ENCODE data around the gene FOSB. TPM values are rescaled to one million over a fixed set of nuclear protein-coding genes. Genes with fewer than 3 reads are reported as not detected.

The FOSB gene
- polyA plus RNA-seq, 1 donor from 2014 or later = 48.1 TPM

DNA sequence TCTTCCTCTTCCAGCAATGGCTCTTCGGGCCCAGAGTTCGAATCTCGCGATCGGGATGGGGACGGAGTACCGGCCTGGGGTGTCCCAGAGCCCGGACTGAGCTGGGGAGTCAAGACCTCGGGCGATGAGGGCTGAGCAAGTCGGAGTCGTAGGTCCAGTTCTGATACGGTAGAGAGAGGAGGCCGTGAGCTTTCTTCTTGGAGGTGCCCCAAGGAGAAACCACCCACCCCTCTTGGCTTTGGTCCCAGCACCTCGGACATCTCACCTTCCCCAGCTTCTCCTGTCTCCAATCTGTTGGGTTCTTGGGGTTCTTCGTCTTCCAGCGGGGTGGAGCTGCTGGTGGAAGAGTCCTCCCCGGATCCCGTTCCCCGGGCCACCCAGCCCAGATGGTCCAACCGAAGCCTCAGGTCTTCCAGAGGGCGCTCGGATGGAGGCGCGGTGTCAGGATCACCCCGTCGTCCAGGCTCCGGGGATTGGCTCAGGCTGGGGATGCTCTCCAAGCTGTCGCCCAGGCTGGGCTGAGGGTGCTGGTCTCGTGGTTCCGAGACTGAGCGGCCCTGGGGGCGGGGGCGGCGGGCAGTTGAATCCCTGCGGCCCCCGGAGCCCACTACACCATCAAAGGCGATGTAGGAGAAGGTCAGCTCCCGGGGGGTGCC is 26.6 kb downstream of the FOSB start:
- peaks cover 17 to 29% (median 26%) of the 10 kb centered on the region in 3 donors for H3K4me1 Mint-ChIP-seq
- peaks cover 2% of the 10 kb centered on the region for H3K36me3 Mint-ChIP-seq
- H3K9me3 Mint-ChIP-seq = no peaks in the 10 kb centered on the region
- H3K27me3 Mint-ChIP-seq = peaks cover 21% of the 10 kb centered on the region
- H3K27ac Mint-ChIP-seq = peak overlapping the region in 1 of 3 donors; percentile 54
- peak overlapping the region in 2 of 4 donors; percentile 60 to 73 for H3K4me3 Mint-ChIP-seq

DNA sequence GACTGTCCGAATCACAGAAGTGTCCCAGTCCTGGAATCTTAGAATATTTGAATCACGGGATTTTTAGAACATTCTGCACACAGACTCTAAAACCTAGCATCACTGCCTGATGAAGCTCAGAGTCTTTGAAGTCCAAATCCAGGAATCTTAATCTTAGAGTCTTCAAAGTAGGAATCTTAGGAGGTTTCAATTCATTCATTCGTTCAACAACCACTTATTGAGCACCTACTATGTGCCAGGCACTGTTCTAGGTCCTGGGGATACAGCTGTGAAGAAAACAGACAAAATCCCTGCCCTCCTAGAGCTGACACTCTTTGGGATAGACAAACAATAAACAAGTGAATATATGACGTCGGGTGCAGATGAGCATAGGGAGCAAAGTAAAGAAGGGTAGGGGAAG is 27.4 kb downstream of the FOSB start:
- H3K36me3 Mint-ChIP-seq = peaks cover 2% of the 10 kb centered on the region
- peak overlapping the region in 1 of 3 donors; percentile 55 for H3K27ac Mint-ChIP-seq
- peaks cover 23% of the 10 kb centered on the region for H3K27me3 Mint-ChIP-seq
- H3K4me3 Mint-ChIP-seq = peak overlapping the region in 3 of 4 donors; percentile 56 to 81 (median 68)
- H3K4me1 Mint-ChIP-seq = peaks cover 17 to 31% (median 29%) of the 10 kb centered on the region in 3 donors
- H3K9me3 Mint-ChIP-seq = no peaks in the 10 kb centered on the region

DNA sequence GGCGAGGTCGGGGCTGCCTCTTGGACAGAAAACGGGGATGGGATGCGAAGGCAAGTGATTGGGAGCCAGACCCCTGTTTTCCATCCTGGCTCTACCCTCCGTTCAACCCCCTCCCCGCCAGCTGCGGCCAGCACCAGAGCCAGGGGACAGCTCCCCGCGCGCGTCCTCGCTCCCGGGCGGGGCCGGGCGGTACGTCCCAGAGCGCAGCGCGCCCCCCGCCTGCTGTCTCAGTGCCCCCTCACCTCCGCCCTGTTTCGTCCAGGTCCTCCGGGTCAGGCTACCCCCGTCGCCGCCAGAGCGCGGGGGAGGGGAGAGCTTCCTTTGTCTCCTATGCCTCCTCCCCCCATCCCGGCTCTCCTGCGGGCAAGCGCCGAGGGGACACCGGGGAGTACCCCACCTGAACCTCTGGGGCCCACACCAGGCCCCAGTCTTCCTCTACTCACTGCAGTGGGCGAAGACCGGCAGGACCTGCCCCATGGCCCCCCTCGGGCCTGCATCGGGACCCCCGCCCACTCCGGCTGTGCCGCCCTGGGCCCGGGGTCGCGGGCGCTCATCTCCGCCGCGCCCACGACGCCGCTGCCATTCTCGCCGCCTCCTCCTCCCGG is 28.7 kb downstream of the FOSB start:
- Mint-ChIP-seq H3K9me3 (no peaks in the 10 kb centered on the region), H3K27me3 (peaks cover 23% of the 10 kb centered on the region), H3K36me3 (peaks cover 2% of the 10 kb centered on the region), H3K4me1 (peaks cover 21 to 38% (median 33%) of the 10 kb centered on the region in 3 donors), H3K27ac (peak overlapping the region in 2 of 3 donors; percentile 55 to 84), H3K4me3 (peak overlapping the region; percentile 62 to 81 (median 75))

DNA sequence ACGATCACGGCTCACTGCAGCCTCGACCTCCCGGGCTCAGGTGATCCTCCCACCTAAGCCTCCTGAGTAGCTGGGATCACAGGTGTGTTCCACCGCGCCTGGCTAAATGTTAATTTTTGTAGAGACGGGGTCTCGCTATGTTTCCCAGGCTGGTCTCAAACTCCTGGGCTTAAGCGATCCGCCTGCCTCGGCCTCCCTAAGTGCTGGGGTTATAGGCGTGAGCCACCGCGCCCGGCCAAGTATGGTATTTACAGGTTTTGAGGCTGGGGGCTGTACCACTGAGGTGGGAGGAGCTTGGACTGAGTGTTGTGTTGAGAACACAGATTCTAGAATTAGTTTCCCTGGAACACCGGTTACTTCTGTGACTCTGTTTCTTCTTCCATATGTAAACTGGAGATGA is 30.0 kb downstream of the FOSB start:
- H3K4me1 Mint-ChIP-seq = peaks cover 32 to 43% (median 39%) of the 10 kb centered on the region in 3 donors
- H3K27me3 Mint-ChIP-seq = peaks cover 18% of the 10 kb centered on the region
- peak overlapping the region in 2 of 3 donors; percentile 36 to 72 for H3K27ac Mint-ChIP-seq
- H3K36me3 Mint-ChIP-seq = no peaks in the 10 kb centered on the region
- peak overlapping the region; percentile 62 to 90 (median 77) for H3K4me3 Mint-ChIP-seq
- H3K9me3 Mint-ChIP-seq = no peaks in the 10 kb centered on the region

DNA sequence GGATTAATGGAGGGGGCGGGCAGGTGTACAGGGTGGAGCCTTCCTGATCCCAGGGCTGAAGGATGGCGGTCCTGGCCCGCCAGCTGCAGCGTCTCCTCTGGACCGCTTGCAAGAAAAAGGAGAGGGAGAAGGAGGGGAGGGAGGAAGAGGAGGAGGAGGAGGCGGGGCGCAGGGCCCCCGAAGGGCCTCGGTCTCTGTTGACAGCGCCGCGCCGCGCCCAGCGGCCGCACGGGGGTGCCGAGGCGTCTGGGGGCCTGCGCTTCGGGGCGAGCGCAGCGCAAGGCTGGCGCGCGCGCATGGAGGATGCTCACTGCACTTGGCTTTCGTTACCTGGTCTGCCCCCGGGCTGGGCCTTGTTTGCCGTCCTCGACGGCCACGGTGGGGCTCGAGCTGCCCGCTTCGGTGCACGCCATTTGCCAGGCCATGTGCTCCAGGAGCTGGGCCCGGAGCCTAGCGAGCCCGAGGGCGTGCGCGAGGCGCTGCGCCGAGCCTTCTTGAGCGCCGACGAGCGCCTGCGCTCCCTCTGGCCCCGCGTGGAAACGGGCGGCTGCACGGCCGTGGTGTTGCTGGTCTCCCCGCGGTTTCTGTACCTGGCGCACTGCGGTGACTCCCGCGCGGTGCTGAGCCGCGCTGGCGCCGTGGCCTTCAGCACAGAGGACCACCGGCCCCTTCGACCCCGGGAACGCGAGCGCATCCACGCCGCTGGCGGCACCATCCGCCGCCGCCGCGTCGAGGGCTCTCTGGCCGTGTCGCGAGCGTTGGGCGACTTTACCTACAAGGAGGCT is 30.8 kb downstream of the FOSB start, which contains the start of gene PPM1N:
PPM1N (plus strand) TSS at position 33 of the 785 bp plus-strand sequence; CDS start at position 63, 30 bp downstream.
- Mint-ChIP-seq H3K4me1 (peaks cover 31 to 42% (median 34%) of the 10 kb centered on the region in 3 donors), H3K27ac (peak within 1 kb of the TSS; percentile 36 to 89 (median 84)), H3K27me3 (peaks cover 13% of the 10 kb centered on the region), H3K4me3 (peak within 1 kb of the TSS; percentile 62 to 95 (median 86)), H3K9me3 (no peaks in the 10 kb centered on the region), H3K36me3 (no peaks in the 10 kb centered on the region)

DNA sequence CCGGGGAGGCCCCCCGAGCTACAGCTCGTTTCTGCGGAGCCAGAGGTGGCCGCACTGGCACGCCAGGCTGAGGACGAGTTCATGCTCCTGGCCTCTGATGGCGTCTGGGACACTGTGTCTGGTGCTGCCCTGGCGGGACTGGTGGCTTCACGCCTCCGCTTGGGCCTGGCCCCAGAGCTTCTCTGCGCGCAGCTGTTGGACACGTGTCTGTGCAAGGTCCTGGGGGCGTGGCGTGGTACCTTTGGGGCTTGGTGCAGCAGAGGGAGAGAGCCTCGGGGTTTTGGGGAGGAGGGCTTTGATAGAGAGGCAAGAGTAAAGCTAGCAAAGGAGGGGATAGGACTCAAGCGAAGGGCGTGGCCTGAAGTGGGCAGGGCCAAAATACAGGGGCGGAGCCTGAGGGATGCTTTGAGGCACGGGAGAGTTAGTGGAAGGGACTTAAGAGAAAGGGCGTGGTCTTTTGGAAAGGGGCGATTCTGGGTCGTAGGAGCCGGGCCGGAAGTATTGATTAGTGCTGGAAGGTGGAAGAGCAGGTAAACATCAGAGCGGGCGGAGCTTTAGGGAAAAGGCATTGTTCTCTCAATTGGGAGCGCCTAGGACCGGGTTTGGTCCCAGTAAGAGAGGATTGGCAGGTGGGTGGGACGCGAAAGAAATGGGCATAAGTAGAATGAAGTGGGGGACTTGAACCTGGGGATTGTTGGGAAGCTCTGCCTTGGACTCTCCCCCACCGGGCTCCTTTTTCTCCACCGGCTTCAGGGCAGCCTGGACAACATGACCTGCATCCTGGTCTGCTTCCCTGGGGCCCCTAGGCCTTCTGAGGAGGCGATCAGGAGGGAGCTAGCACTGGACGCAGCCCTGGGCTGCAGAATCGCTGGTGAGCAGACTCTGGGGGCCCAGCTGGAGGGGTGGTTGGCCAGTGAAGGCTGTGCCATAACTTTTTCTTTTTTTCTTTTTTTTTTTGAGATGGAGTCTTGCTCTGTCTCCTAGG is 31.7 kb downstream of the FOSB start:
- peaks cover 13% of the 10 kb centered on the region for H3K27me3 Mint-ChIP-seq
- H3K27ac Mint-ChIP-seq = peak overlapping the region in 2 of 3 donors; percentile 87 to 89
- H3K4me1 Mint-ChIP-seq = peaks cover 34 to 44% (median 36%) of the 10 kb centered on the region in 3 donors
- H3K36me3 Mint-ChIP-seq = no peaks in the 10 kb centered on the region
- H3K9me3 Mint-ChIP-seq = no peaks in the 10 kb centered on the region
- H3K4me3 Mint-ChIP-seq = peak overlapping the region; percentile 68 to 83 (median 78)

DNA sequence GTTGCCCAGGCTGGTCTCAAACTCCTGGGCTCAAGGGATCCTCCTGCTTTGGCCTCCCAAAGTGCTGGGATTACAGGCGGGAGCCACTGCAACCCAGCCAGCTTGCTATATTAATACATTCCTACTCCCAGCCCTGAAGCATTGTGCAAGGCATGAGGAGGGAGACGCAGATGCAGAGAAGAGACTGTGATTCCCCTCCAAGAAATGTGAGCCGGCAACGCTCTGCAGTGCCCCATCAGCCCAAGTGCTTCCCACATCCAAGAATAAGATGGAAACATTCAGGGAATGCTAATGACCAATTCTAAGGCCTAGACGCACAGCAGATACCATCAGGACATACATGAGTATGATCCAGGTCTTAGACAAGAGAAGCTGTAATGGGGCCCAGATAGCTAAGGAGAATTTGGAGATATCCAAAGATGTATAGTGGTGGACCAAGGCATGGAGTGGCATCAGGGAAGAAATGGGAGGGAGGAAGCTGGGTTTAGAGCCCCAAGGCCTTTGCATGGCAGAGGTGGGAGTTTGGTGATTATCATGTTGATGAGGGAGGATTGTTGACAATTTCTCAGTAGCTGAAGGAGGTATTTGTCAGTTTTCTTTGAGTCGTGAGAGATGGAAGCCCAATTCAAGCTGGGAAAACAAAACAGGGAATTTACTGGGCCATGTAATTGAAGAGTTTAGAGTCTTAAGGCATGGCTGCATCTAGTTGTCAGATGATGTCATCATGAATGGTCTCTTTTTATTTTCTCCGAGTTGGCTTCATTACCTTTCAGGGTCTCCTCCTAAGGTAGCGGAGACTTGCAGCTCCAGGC is 33.3 kb downstream of the FOSB start:
- Mint-ChIP-seq H3K4me1 (peaks cover 32 to 46% (median 33%) of the 10 kb centered on the region in 3 donors), H3K4me3 (peak overlapping the region; percentile 1 to 83 (median 42))

DNA sequence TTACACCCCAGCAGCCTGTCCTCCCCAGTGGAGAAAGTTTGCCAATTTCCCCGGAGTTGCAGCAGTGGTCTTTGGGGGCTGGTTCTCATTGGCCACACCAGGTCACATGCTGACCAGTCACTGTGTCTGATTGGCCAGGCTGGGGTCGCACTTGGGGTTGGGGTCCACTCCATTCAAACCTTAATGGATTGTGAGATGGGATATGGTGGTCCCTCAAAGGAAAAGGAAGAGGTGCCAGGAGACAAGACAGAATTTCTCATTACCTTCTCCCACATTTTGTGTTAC is 33.9 kb downstream of the FOSB start:
- H3K36me3 Mint-ChIP-seq = peaks cover 3% of the 10 kb centered on the region
- H3K9me3 Mint-ChIP-seq = no peaks in the 10 kb centered on the region
- H3K4me1 Mint-ChIP-seq = peaks cover 32 to 49% (median 33%) of the 10 kb centered on the region in 3 donors
- peak overlapping the region in 1 of 4 donors; percentile 73 for H3K4me3 Mint-ChIP-seq
- peak overlapping the region in 1 of 3 donors; percentile 87 for H3K27ac Mint-ChIP-seq
- H3K27me3 Mint-ChIP-seq = peaks cover 3% of the 10 kb centered on the region

More for the DNA sequence above, 33.3 kb downstream of the FOSB start:
- peaks cover 3% of the 10 kb centered on the region for H3K36me3 Mint-ChIP-seq
- H3K9me3 Mint-ChIP-seq = no peaks in the 10 kb centered on the region
- H3K27me3 Mint-ChIP-seq = peaks cover 4% of the 10 kb centered on the region
- peak overlapping the region in 2 of 3 donors; percentile 74 to 87 for H3K27ac Mint-ChIP-seq

DNA sequence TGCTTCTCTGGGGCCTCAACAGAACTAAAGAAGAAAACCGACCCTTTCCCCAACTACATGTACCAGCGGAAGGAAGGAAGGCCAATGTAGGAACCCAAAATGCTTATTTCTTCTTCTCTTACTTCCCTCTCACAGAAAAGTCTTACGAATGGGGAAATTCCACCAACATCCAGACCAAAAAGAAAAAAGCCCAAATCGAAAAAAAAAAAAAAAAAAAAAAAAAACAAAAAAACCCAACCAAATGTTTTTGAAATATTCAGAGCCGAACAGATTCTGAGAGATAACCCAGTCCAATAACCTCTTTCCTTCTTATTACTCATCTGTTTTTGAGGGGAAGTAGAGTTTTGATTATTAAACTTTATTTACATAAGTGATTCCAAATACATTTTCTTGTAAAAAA is 34.3 kb downstream of the FOSB start:
- Mint-ChIP-seq H3K27me3 (peaks cover 3% of the 10 kb centered on the region), H3K4me1 (peaks cover 31 to 46% (median 35%) of the 10 kb centered on the region in 3 donors), H3K27ac (peak overlapping the region in 2 of 3 donors; percentile 71 to 87), H3K4me3 (peak overlapping the region in 2 of 4 donors; percentile 50 to 73), H3K36me3 (peaks cover 3% of the 10 kb centered on the region), H3K9me3 (no peaks in the 10 kb centered on the region)

DNA sequence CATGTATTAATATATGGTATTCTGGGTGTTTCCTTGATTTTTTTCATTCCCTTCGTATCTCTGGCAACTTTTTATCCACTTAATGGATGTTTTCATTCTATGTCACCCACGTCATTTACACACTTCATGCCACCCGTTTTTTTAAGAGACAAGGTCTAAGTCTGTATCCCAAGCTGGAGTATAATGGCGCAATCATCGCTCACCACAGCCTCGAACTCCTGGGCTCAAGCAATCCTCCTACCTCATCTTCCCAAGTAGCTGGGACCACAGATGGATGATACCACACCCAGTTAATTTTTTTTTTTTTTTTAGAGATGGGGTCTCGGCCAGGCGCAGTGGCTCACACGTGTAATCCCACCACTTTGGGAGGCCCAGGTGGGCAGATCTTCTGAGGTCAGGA is 36.1 kb downstream of the FOSB start:
- Mint-ChIP-seq H3K27ac (peak overlapping the region in 1 of 3 donors; percentile 71), H3K27me3 (peaks cover 3% of the 10 kb centered on the region), H3K36me3 (peaks cover 3% of the 10 kb centered on the region), H3K4me3 (peak overlapping the region in 1 of 4 donors; percentile 73), H3K9me3 (no peaks in the 10 kb centered on the region), H3K4me1 (peaks cover 22 to 38% (median 33%) of the 10 kb centered on the region in 3 donors)

DNA sequence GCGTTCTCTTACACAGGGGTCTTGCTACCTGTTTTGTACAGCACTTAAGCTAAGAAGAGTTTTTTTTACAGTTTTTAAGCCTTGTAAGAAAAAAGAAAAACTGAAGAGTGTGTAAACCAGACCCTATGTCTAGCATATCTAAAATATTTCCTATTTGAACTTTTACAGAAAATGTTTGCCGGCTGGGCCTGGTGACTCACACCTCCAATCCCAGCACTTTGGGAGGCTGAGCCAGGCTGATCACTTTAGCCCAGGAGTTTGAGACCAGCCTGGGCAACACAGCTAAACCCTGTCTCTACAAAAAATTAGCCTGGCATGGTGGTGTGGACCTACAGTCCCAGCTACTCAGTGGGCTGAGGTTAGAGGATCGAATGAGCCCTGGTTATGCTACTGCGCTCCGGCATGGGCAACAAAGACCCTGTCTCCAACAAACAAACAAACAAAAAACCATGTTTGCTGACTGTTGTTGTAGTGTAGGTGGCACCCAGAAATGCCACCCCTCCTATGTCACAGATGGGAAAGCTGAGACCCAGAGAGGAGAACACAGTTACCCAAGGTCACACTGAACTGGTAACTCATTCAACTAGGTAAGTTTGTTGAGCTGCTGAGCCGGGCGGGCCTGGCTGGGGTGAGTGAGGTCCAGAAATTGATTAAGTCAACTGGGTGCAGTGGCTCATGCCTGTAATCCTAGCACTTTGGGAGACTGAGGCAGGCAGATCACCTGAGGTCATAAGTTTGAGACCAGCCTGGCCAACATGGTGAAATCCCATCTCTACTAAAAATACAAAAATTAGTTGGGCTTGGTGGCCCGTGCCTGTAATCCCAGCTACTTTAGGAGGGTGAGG is 37.6 kb downstream of the FOSB start:
- Mint-ChIP-seq H3K4me3 (peak overlapping the region in 3 of 4 donors; percentile 71 to 96 (median 91)), H3K27me3 (peaks cover 2% of the 10 kb centered on the region), H3K9me3 (no peaks in the 10 kb centered on the region), H3K4me1 (peaks cover 19 to 43% (median 41%) of the 10 kb centered on the region in 3 donors), H3K27ac (peak overlapping the region; percentile 73 to 99 (median 86)), H3K36me3 (peaks cover 3% of the 10 kb centered on the region)

DNA sequence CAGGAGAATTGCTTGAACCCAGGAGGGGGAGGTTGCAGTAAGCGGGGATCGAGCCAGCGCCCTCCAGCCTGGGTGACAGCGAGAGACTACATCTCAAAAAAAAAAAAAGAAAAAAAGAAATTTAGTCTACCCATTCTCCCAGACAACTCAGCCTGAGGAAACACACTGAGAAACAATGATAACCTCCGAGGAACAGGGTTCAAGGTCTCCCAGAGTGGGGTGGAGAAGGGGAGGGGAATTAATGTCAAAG is 38.1 kb downstream of the FOSB start:
- peaks cover 23 to 45% (median 40%) of the 10 kb centered on the region in 3 donors for H3K4me1 Mint-ChIP-seq
- H3K27me3 Mint-ChIP-seq = peaks cover 2% of the 10 kb centered on the region
- peak overlapping the region; percentile 83 to 96 (median 91) for H3K4me3 Mint-ChIP-seq
- H3K9me3 Mint-ChIP-seq = no peaks in the 10 kb centered on the region
- H3K27ac Mint-ChIP-seq = peak overlapping the region; percentile 86 to 99 (median 95)
- H3K36me3 Mint-ChIP-seq = peaks cover 3% of the 10 kb centered on the region
